PC-9 (cell line): ENCODE data around the gene AMZ1.

Source experiments
- CTCF ChIP-seq: fragments of 200-600 bp; sonication (generic); conservative IDR thresholded peaks from 2 replicates; pipeline ENCODE4 v1.6.1; 2017; ENCODE audit warnings: mixed run types, antibody characterized with exemption, mild to moderate bottlenecking, moderate library complexity
- EZH2 ChIP-seq: fragments of 200-600 bp; sonication (generic); IDR thresholded peaks from 2 replicates; pipeline ENCODE4 v1.8.0; 2017; ENCODE audit warnings: antibody characterized with exemption, low read depth

- TF ChIP-seq CTCF (no peak), EZH2 (no peak)
These were observed 11.3 kb downstream of the AMZ1 start for GRCh38 chr7:2699289-2699620.
